ENCODE results near the gene NME4.
A peak's percentile ranks its signal among the peaks of the same experiment; 100 is the strongest.

The NME4 gene

GRCh38 chr16:363766-364490 lies 33.1 kb upstream of the NME4 start:
- DNase-seq: no peak

- DNase-seq: no peak
These were observed 32.2 kb upstream of the NME4 start for GRCh38 chr16:364595-365491.

- DNase-seq: no peak
These were observed 30.5 kb upstream of the NME4 start for GRCh38 chr16:366476-366875.

GRCh38 chr16:367333-367903 lies 29.6 kb upstream of the NME4 start:
- no peak for DNase-seq

GRCh38 chr16:368388-369158 lies 28.4 kb upstream of the NME4 start:
- no peak for DNase-seq

- DNase-seq: no peak
These were observed 27.6 kb upstream of the NME4 start for GRCh38 chr16:369275-369865.

- DNase-seq: no peak
These were observed 27.0 kb upstream of the NME4 start for GRCh38 chr16:369866-370436.

GRCh38 chr16:370443-370842 lies 26.6 kb upstream of the NME4 start, which contains the start of gene MRPL28:
Gene MRPL28 (minus strand): TSS chr16:370538. CDS start chr16:370218, 320 bp downstream.
- peak; percentile 96 to 98 for DNase-seq

- no peak for DNase-seq
These were observed 26.0 kb upstream of the NME4 start for GRCh38 chr16:370979-371514.

- no peak for DNase-seq
These were observed 25.3 kb upstream of the NME4 start for GRCh38 chr16:371515-372301.

- no peak for DNase-seq
These were observed 24.6 kb upstream of the NME4 start for GRCh38 chr16:372302-372983.

GRCh38 chr16:373020-373598 lies 23.9 kb upstream of the NME4 start:
- DNase-seq: no peak

- DNase-seq: no peak
These were observed 23.0 kb upstream of the NME4 start for GRCh38 chr16:373848-374615.

GRCh38 chr16:374616-374926 lies 22.4 kb upstream of the NME4 start:
- no peak for DNase-seq

GRCh38 chr16:375212-375611 lies 21.8 kb upstream of the NME4 start:
- DNase-seq: no peak

- DNase-seq: no peak
These were observed 20.8 kb upstream of the NME4 start for GRCh38 chr16:375927-376816.

- no peak for DNase-seq
These were observed 20.1 kb upstream of the NME4 start for GRCh38 chr16:376817-377418.
